ENCODE results near the gene GATB. TPM values are rescaled to one million over a fixed set of nuclear protein-coding genes. Genes with fewer than 3 reads are reported as not detected.
"Not testable (repeated sequence)": the region's sequence is repeated elsewhere in the genome, so short reads cannot be mapped to it uniquely, and the experiment has no call there.

The GATB gene
- total RNA-seq, 1 donor: 15.5 TPM

DNA sequence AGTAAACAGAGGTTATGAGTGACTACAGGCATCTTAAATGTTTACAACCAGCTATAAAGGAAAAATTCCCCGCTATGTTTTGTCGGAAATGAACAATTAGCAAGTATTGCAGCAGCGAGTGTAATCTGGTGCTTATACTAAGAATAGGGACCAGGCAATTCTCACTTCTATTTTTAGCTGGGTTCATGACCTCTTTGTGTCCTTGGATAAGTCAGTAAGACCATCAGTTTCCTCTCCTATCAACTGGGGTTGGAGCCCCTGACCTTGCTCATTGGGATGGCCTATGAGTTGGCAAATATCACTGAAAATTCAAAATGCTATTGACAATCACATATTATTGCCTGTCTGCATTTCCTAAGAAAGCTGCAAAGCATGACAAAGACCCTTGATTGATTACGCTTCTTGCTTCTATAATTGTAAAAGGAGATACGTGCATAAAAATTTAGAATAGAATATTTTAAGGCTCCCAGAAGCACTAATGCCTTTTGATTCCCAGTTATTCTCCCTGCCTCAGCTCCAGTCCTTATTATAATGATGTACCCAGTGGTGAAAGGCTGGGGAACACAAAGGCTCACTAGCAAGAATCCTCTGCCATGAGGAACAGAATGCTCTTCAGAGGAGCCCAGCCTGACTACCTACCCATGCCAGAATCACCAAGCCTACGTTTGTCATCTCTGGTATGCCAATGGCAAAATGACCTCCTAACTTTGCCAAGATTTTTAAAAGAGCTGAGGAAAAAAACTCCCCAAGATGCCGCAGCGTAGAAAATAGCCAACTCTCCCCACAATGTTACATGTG is 21.9 kb downstream of the GATB start:
- H3K4me3 ChIP-seq (ENCODE audit: low read depth, low read length): no peak overlapping the region
- no peak for DNase-seq (ENCODE audit: low read depth)
- TF ChIP-seq, protein P1, sequence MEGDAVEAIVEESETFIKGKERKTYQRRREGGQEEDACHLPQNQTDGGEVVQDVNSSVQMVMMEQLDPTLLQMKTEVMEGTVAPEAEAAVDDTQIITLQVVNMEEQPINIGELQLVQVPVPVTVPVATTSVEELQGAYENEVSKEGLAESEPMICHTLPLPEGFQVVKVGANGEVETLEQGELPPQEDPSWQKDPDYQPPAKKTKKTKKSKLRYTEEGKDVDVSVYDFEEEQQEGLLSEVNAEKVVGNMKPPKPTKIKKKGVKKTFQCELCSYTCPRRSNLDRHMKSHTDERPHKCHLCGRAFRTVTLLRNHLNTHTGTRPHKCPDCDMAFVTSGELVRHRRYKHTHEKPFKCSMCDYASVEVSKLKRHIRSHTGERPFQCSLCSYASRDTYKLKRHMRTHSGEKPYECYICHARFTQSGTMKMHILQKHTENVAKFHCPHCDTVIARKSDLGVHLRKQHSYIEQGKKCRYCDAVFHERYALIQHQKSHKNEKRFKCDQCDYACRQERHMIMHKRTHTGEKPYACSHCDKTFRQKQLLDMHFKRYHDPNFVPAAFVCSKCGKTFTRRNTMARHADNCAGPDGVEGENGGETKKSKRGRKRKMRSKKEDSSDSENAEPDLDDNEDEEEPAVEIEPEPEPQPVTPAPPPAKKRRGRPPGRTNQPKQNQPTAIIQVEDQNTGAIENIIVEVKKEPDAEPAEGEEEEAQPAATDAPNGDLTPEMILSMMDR (IDR thresholded peaks at IDR 0.05; ENCODE audit: insufficient read depth, low read depth, low read length): no peak

GRCh38 chr4:151736852-151737251 is 24.0 kb downstream of the GATB start:
- not testable (repeated sequence) for DNase-seq (ENCODE audit: low read depth); H3K4me3 ChIP-seq (ENCODE audit: low read depth, low read length)

GRCh38 chr4:151736361-151736760 is 24.4 kb downstream of the GATB start:
- no peak for DNase-seq (ENCODE audit: low read depth)
- TF ChIP-seq, protein P1 (IDR thresholded peaks at IDR 0.05; ENCODE audit: insufficient read depth, low read depth, low read length): no peak
- H3K4me3 ChIP-seq (ENCODE audit: low read depth, low read length): no peak overlapping the region

DNA sequence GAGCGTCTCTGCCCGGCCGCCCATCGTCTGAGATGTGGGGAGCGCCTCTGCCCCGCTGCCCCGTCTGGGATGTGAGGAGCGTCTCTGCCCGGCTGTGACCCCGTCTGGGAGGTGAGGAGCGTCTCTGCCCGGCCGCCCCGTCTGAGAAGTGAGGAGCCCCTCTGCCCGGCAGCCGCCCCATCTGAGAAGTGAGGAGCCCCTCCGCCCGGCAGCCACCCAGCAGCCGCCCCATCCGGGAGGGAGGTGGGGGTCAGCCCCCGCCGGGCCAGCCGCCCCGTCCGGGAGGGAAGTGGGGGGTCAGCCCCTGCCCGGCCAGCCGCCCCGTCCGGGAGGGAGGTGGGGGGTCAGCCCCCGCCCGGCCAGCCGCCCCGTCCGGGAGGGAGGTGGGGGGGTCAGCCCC is 29.1 kb downstream of the GATB start:
- DNase-seq (ENCODE audit: low read depth); H3K4me3 ChIP-seq (ENCODE audit: low read depth, low read length): not testable (repeated sequence)

DNA sequence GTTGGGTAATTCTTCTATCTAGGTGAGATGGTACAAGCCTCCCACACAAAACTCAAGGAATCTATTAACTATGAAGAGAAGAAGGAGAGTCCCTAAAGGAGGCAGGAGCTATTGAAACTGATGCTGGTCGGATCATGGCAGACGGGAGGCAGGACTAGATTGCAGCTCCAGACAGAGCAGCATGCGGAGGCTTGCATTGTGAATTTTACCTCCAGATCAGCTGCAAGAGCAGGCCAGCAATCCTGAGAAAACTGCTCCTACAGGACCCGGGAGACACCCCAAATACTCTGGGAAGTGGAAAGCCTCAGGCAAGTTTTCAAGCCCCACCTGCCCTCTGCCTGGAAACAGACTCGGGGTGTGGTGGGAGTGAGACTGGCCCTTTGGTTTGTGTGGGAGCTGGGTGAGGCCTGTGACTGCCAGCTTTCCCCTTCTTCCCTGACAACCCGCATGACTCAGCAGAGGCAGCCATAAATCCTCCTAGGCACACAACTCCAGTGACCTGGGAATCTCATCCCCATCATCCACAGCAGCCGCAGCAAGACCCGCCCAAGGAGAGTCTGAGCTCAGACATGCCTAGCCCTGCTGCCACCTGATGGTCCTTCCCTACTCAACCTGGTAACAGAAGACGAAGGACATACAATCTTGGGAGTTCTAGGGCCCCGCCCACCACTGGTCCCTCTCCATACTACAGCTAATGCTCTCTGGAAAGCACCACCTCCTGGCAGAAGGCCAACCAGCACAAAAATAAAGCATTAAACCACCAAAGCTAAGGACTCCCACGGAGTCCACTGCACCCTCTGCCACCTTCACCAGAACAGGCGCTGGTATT is 30.9 kb downstream of the GATB start:
- H3K4me3 ChIP-seq (ENCODE audit: low read depth, low read length): no peak overlapping the region
- TF ChIP-seq, protein P1 (IDR thresholded peaks at IDR 0.05; ENCODE audit: insufficient read depth, low read depth, low read length): no peak
- DNase-seq (ENCODE audit: low read depth): peak; percentile 47

DNA sequence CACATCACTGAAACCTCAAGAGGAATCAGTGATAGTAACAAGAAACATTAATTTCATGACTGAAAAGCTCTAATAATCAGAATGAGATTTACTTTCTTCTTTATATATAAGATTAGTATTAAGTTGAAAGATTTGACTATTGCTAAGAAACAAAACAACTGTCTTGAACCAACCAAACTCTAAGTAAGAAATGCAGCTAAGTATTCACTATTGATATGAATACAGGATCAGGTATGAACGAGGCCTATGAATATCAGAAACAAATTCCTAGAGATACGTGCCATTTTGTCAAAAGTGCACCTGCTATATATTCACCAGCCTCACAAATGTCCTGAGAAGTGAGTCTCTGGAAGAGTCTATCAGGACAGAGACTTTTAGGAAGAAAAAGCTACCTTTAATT is 32.1 kb downstream of the GATB start:
- TF ChIP-seq, protein P1 (IDR thresholded peaks at IDR 0.05; ENCODE audit: insufficient read depth, low read depth, low read length): no peak
- no peak for DNase-seq (ENCODE audit: low read depth)

GRCh38 chr4:151728006-151728405 is 32.8 kb downstream of the GATB start:
- no peak for DNase-seq (ENCODE audit: low read depth)
- TF ChIP-seq, protein P1 (IDR thresholded peaks at IDR 0.05; ENCODE audit: insufficient read depth, low read depth, low read length): no peak
- no peak overlapping the region for H3K4me3 ChIP-seq (ENCODE audit: low read depth, low read length)

More for the DNA sequence above, 32.1 kb downstream of the GATB start:
- H3K4me3 ChIP-seq (ENCODE audit: low read depth, low read length): no peak overlapping the region
